Stimulated activated CD4-positive, alpha-beta T cell treated with anti-CD3 and anti-CD28 coated beads, Interleukin-1b, Interleukin-23, amount 100 ng/mL, for 4 hours (primary cell): ENCODE data around the gene POLR3F.
"Not testable (repeated sequence)": the region's sequence is repeated elsewhere in the genome, so short reads cannot be mapped to it uniquely, and the experiment has no call there.

Experiments
- DNase-seq, 2 donors: peaks; one replicate each; pipeline ENCODE4 v3.0.0-alpha.2; 2020; ENCODE audit warnings: low read depth in 2 of 2

Gene POLR3F

GRCh38 chr20:18466894-18467730 is at the start of gene POLR3F, which contains the start of gene DZANK1:
POLR3F (plus strand) TSS chr20:18467390; CDS start chr20:18467507, 117 bp downstream.
DZANK1 (minus strand) TSS chr20:18467030; CDS start chr20:18465358, 1,672 bp downstream.
- DNase-seq: peak; percentile 84 to 91

GRCh38 chr20:18421608-18422007 is 45.6 kb upstream of the POLR3F start:
- DNase-seq: no peak

GRCh38 chr20:18427214-18427613 is 40.0 kb upstream of the POLR3F start:
- no peak for DNase-seq

- no peak for DNase-seq
Observed at GRCh38 chr20:18428490-18429173, 38.6 kb upstream of the POLR3F start.

- DNase-seq: no peak
Observed at GRCh38 chr20:18430172-18430826, 36.9 kb upstream of the POLR3F start.

GRCh38 chr20:18431206-18431605 is 36.0 kb upstream of the POLR3F start:
- DNase-seq: no peak

- no peak for DNase-seq
Observed at GRCh38 chr20:18436847-18437246, 30.3 kb upstream of the POLR3F start.

- no peak for DNase-seq
Observed at GRCh38 chr20:18440403-18440802, 26.8 kb upstream of the POLR3F start.

GRCh38 chr20:18443886-18444285 is 23.3 kb upstream of the POLR3F start:
- DNase-seq: no peak

- DNase-seq: no peak
Observed at GRCh38 chr20:18456600-18456999, 10.6 kb upstream of the POLR3F start.

GRCh38 chr20:18465536-18466200 is 1.5 kb upstream of the POLR3F start:
- no peak for DNase-seq

- DNase-seq: no peak
Observed at GRCh38 chr20:18466574-18466893, 656 bp upstream of the POLR3F start.

- DNase-seq: no peak
Observed at GRCh38 chr20:18477218-18477617, 10.0 kb downstream of the POLR3F start.

GRCh38 chr20:18477821-18478220 is 10.6 kb downstream of the POLR3F start:
- DNase-seq: no peak

GRCh38 chr20:18481596-18481995 is 14.4 kb downstream of the POLR3F start:
- no peak for DNase-seq

GRCh38 chr20:18488301-18488700 is 21.1 kb downstream of the POLR3F start:
- DNase-seq: no peak

GRCh38 chr20:18496042-18496441 is 28.9 kb downstream of the POLR3F start:
- no peak for DNase-seq

GRCh38 chr20:18496740-18497592 is 29.8 kb downstream of the POLR3F start, which contains the start of gene RBBP9:
RBBP9 (minus strand) TSS chr20:18497225; CDS start chr20:18497167, 58 bp downstream.
- peak; percentile 50 to 70 for DNase-seq

GRCh38 chr20:18497603-18498002 is 30.4 kb downstream of the POLR3F start:
- DNase-seq: no peak

GRCh38 chr20:18501672-18502071 is 34.5 kb downstream of the POLR3F start:
- not testable (repeated sequence) for DNase-seq

GRCh38 chr20:18504479-18505060 is 37.4 kb downstream of the POLR3F start:
- DNase-seq: no peak
